Measurements from ENCODE around the gene PCDHGC5.

Gene PCDHGC5

GRCh38 chr5:141488591-141489561 lies at the start of gene PCDHGC5:
Gene PCDHGC5 (plus strand): TSS chr5:141489081. CDS start chr5:141489241, 160 bp downstream.
- no peak for DNase-seq (ENCODE audit: low read depth)

GRCh38 chr5:141439411-141440141 lies 49.3 kb upstream of the PCDHGC5 start:
- DNase-seq (ENCODE audit: low read depth) = no peak

- no peak for DNase-seq (ENCODE audit: low read depth)
Measured at GRCh38 chr5:141440341-141440740, 48.5 kb upstream of the PCDHGC5 start.

GRCh38 chr5:141441571-141442170 lies 47.2 kb upstream of the PCDHGC5 start:
- DNase-seq (ENCODE audit: low read depth) = no peak

DNA sequence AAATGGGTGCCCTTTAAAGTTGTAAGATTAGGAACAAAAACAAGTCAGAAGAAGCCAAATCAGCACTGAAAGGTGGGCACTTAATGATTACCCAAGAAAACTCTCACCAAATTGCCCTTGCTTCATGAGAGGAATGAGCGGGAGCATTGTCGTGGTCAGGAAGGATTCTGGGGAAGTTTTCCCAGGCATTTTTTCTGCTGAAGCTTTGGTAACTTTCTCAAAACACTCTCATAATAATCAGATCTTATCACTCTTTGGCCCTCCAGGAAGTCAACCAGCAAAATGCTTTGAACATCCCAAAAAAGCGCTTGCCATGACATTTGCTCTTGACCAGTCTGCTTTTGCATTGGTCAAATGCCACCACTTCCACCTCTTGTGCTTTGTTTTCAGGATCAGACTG lies 23.5 kb upstream of the PCDHGC5 start:
- no peak for DNase-seq (ENCODE audit: low read depth)

DNA sequence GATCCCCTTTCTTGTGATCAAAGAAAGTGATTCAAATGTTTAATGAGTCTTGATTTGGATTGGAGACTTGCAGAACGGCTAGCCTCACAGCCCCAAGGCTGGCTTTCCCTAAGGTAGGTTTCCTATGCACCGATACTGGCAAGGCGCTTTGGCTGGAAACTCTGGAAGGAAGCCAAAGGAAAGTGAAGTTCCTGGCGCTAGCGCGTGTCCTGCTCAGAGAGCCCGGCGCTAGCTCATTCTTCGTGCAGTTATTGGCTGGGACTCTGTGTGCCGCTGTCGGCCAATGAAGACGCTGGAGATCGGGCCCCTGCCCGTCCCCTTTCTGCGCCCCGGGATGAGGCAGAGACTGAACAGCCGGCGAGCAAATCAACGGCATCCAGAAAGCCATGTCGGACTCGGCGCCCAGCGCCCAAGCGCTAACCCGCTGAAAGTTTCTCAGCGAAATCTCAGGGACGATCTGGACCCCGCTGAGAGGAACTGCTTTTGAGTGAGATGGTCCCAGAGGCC lies 13.2 kb upstream of the PCDHGC5 start, which contains the start of gene PCDHGC3:
Gene PCDHGC3, plus strand, starts transcription at position 342 of the 507 bp plus-strand sequence. Its CDS starts 151 bp downstream, at position 493.
- no peak for DNase-seq (ENCODE audit: low read depth)

- no peak for DNase-seq (ENCODE audit: low read depth)
Measured at GRCh38 chr5:141476132-141476911, 12.6 kb upstream of the PCDHGC5 start.

DNA sequence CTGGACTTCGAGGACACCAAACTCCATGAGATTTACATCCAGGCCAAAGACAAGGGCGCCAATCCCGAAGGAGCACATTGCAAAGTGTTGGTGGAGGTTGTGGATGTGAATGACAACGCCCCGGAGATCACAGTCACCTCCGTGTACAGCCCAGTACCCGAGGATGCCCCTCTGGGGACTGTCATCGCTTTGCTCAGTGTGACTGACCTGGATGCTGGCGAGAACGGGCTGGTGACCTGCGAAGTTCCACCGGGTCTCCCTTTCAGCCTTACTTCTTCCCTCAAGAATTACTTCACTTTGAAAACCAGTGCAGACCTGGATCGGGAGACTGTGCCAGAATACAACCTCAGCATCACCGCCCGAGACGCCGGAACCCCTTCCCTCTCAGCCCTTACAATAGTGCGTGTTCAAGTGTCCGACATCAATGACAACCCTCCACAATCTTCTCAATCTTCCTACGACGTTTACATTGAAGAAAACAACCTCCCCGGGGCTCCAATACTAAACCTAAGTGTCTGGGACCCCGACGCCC lies 11.8 kb upstream of the PCDHGC5 start:
- DNase-seq (ENCODE audit: low read depth) = no peak

DNA sequence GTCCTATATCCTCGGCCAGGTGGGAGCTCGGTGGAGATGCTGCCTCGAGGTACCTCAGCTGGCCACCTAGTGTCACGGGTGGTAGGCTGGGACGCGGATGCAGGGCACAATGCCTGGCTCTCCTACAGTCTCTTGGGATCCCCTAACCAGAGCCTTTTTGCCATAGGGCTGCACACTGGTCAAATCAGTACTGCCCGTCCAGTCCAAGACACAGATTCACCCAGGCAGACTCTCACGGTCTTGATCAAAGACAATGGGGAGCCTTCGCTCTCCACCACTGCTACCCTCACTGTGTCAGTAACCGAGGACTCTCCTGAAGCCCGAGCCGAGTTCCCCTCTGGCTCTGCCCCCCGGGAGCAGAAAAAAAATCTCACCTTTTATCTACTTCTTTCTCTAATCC lies 11.1 kb upstream of the PCDHGC5 start:
- DNase-seq (ENCODE audit: low read depth) = no peak

GRCh38 chr5:141478321-141478945 lies 10.4 kb upstream of the PCDHGC5 start:
- no peak for DNase-seq (ENCODE audit: low read depth)

GRCh38 chr5:141479776-141480175 lies 9.1 kb upstream of the PCDHGC5 start:
- DNase-seq (ENCODE audit: low read depth) = no peak

GRCh38 chr5:141483902-141484301 lies 5.0 kb upstream of the PCDHGC5 start:
- DNase-seq (ENCODE audit: low read depth) = no peak

DNA sequence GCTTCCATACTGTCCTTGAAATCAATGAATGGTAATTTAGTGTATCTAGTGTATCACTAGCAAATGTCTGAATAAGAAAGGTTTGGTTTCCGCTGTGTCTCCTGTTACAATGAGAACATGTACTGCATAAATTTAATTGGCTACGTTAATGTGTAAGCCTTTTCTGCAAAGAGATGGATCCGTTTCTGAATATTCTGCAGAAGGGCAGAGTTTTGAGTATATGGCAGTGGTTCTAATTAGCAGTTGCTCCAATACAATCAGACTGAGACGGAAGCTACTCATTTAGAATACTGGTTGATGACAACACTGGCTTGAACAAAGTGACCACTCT lies 4.6 kb upstream of the PCDHGC5 start:
- DNase-seq (ENCODE audit: low read depth) = no peak

DNA sequence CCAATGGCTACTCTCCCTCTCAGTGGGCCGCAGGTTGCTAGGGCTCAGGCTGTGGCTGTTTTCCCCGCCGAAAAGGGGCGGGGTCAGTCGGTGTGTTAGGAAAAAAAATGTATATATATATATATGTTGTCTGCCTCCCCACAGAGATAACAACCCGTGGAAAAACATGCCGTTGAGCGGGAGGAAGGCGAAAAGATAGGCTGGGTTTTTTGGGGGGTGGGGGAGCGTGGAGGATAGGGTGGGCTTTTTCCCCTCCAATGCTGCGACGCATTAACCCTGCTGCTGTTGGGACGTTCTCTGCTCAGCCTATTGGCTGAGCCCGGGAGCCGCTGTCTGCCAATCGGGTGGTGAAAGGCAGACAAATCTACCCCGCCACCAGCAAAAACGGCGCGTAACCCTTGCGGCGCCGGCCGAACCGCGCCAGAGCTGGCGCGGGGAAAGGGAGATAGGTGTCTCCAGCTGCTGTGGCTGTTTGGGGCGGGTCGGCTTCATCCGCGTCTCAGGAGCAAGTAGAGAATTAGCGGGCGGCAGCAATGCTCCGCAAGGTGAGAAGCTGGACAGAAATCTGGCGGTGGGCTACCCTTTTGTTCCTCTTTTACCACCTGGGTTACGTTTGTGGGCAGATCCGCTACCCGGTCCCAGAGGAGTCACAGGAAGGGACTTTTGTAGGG lies 4.1 kb upstream of the PCDHGC5 start, which contains the start of gene PCDHGC4:
Gene PCDHGC4, plus strand, starts transcription at position 390 of the 671 bp plus-strand sequence. Its CDS starts 144 bp downstream, at position 534.
- DNase-seq (ENCODE audit: low read depth) = no peak

- no peak for DNase-seq (ENCODE audit: low read depth)
Measured at GRCh38 chr5:141485321-141486055, 3.4 kb upstream of the PCDHGC5 start.

- no peak for DNase-seq (ENCODE audit: low read depth)
Measured at GRCh38 chr5:141486091-141486490, 2.8 kb upstream of the PCDHGC5 start.

GRCh38 chr5:141487131-141487530 lies 1.8 kb upstream of the PCDHGC5 start:
- no peak for DNase-seq (ENCODE audit: low read depth)

DNA sequence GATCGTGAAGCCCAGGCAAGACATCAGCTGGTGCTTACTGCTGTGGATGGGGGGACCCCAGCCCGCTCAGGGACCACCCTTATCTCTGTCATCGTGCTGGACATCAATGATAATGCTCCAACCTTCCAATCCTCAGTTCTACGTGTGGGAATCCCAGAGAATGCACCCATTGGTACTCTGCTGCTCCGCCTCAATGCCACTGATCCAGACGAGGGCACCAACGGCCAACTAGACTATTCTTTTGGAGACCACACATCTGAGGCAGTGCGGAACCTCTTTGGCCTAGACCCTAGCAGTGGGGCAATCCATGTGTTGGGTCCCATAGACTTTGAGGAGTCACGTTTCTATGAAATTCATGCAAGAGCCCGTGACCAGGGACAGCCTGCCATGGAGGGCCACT lies 960 bp downstream of the PCDHGC5 start:
- no peak for DNase-seq (ENCODE audit: low read depth)

DNA sequence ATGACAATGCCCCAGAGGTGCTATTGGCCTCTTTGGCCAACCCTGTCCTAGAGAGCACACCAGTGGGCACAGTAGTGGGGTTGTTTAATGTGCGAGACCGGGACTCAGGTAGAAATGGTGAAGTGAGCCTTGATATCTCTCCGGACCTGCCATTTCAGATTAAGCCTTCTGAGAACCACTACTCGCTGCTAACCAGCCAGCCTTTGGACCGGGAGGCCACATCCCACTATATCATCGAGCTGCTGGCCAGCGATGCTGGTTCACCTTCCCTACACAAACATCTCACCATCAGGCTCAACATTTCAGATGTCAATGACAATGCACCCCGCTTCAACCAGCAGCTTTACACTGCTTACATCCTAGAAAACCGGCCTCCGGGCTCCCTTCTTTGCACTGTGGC lies 1.4 kb downstream of the PCDHGC5 start:
- no peak for DNase-seq (ENCODE audit: low read depth)

All from activated T-helper 1 cell treated with Interleukin-2 at 50 U/mL for 16 hours (primary cell).